PC-3 (cell line): ENCODE measurements around the gene NCOA7. TPM values are rescaled to one million over a fixed set of nuclear protein-coding genes. Genes with fewer than 3 reads are reported as not detected.

ENCODE experiments used
- ATAC-seq: fragments of 200-7000 bp; cut with Tn5 transposase; 2 replicates; pipeline ENCODE4 v1.9.1; 2020; ENCODE audit warnings: mild to moderate bottlenecking, moderate library complexity
- BruUV-seq: library from RNA; stranded (reverse); fragments of 400-500 nt; replicated peaks from 2 replicates; lab custom pipeline; 2021; lab: Mats Ljungman, UMichigan
- CTCF ChIA-PET: fragments of 300-600 bp; sonication (Branson Sonifier 250); formaldehyde crosslinking; loops from one replicate; lab custom pipeline; 2022; ENCODE audit warnings: antibody characterized with exemption; lab: Charles Lee
- POLR2A ChIA-PET: fragments of 300-600 bp; sonication (Branson Sonifier 250); formaldehyde crosslinking; loops from one replicate; lab custom pipeline; 2022; ENCODE audit warnings: antibody characterized with exemption; ENCODE audit not compliant: unreplicated experiment; lab: Charles Lee
- DNase-seq: peaks from one replicate; pipeline ENCODE4 v3.0.0-alpha.2; 2015
- H2AFZ ChIP-seq: fragments of 300-600 bp; sonication (generic); 2 replicates; pipeline ENCODE4 v1.6.0; 2016; ENCODE audit warnings: antibody characterized with exemption, low read length
- H3F3A ChIP-seq: fragments of 300-600 bp; sonication (generic); one replicate; pipeline ENCODE4 v1.6.0; 2017; ENCODE audit warnings: antibody characterized with exemption, low read length, control low read depth, mild to moderate bottlenecking; ENCODE audit not compliant: unreplicated experiment
- H3K27ac ChIP-seq: fragments of 300-600 bp; sonication (generic); 2 replicates; pipeline ENCODE4 v1.5.1; 2016; ENCODE audit warnings: mild to moderate bottlenecking, low read length
- H3K27me3 ChIP-seq: fragments of 300-600 bp; sonication (generic); 2 replicates; pipeline ENCODE4 v1.6.1; 2016; ENCODE audit warnings: low read length, mixed read lengths
- H3K36me3 ChIP-seq: fragments of 300-600 bp; sonication (generic); 2 replicates; pipeline ENCODE4 v1.6.1; 2016; ENCODE audit warnings: low read depth, mixed run types, low read length, mixed read lengths
- H3K4me1 ChIP-seq: fragments of 300-600 bp; sonication (generic); 2 replicates; pipeline ENCODE4 v1.5.1; 2016; ENCODE audit warnings: low read length; ENCODE audit not compliant: insufficient read depth
- H3K4me2 ChIP-seq: fragments of 300-600 bp; sonication (generic); 2 replicates; pipeline ENCODE4 v1.6.0; 2016; ENCODE audit warnings: low read length
- H3K4me3 ChIP-seq: fragments of 300-600 bp; sonication (generic); 2 replicates; pipeline ENCODE4 v1.5.1; 2016; ENCODE audit warnings: mild to moderate bottlenecking, low read length, mixed read lengths
- H3K79me2 ChIP-seq: fragments of 300-600 bp; sonication (generic); 2 replicates; pipeline ENCODE4 v1.6.1; 2017; ENCODE audit warnings: low read length, mixed read lengths
- H3K9ac ChIP-seq: fragments of 300-600 bp; sonication (generic); 2 replicates; pipeline ENCODE4 v1.6.0; 2016; ENCODE audit warnings: mild to moderate bottlenecking, low read length
- H3K9me2 ChIP-seq: fragments of 300-600 bp; sonication (generic); replicated peaks from 2 replicates; pipeline ENCODE4 v1.6.1; 2016; ENCODE audit warnings: mixed run types, low read length, mixed read lengths
- H3K9me3 ChIP-seq: fragments of 300-600 bp; sonication (generic); 2 replicates; pipeline ENCODE4 v1.6.1; 2016; ENCODE audit warnings: low read length, mixed read lengths
- H4K20me1 ChIP-seq: fragments of 300-600 bp; sonication (generic); 2 replicates; pipeline ENCODE4 v1.6.1; 2016; ENCODE audit warnings: low read length, mixed read lengths
- CTCF ChIP-seq: fragments of 300-600 bp; sonication (generic); conservative IDR thresholded peaks from 2 replicates; pipeline ENCODE4 v1.5.1; 2017; ENCODE audit warnings: antibody characterized with exemption, low read depth, mild to moderate bottlenecking, low read length
- EZH2 ChIP-seq: fragments of 300-600 bp; sonication (generic); IDR thresholded peaks from one replicate; pipeline ENCODE4 v1.6.1; 2017; ENCODE audit warnings: antibody characterized with exemption, mild to moderate bottlenecking, low read length; ENCODE audit not compliant: unreplicated experiment
- EZH2phosphoT487 ChIP-seq: fragments of 300-600 bp; sonication (generic); IDR thresholded peaks from 2 replicates; pipeline ENCODE4 v1.6.1; 2018; ENCODE audit warnings: mild to moderate bottlenecking, antibody characterized with exemption, low read length, borderline replicate concordance
- intact Hi-C: fragments of 100-400 bp; cut with micrococcal nuclease; formaldehyde crosslinking; loops from 2 replicates; pipeline ENCODE4 v1.9.0; 2023
- total RNA-seq: library from RNA; depleted of rRNA; stranded (reverse); fragments of >200 nt; gene quantifications from 2 replicates; pipeline ENCODE4 v1.2.3, GENCODE V29; 2014

The NCOA7 gene
- total RNA-seq, 1 experiment from 2014 or later: 13.4 TPM

- Histone ChIP-seq H3K9ac (no peak overlapping the region), H3K4me2 (no peak overlapping the region), H3K9me2 (no peaks in the 10 kb centered on the region), H3K4me3 (no peak overlapping the region), H3K4me1 (no peaks in the 10 kb centered on the region), H3K79me2 (no peaks in the 10 kb centered on the region), H3F3A (no peaks in the 10 kb centered on the region), H3K36me3 (no peaks in the 10 kb centered on the region; the same call in 1 of the 2 replicates), H3K9me3 (no peaks in the 10 kb centered on the region), H2AFZ (no peak overlapping the region), H4K20me1 (no peaks in the 10 kb centered on the region), H3K27ac (no peak overlapping the region), H3K27me3 (peaks cover 48% of the 10 kb centered on the region)
- POLR2A ChIA-PET: no interaction called here
- ATAC-seq: no peak
- BruUV-seq: no TSS peak
- CTCF ChIA-PET: no interaction called here
- DNase-seq: no peak
- intact Hi-C loops: no loop called here
- TF ChIP-seq EZH2phosphoT487 (no peak), CTCF (no peak), EZH2 (no peak)
These were observed 24.8 kb upstream of the NCOA7 start for GRCh38 chr6:125765944-125766343.

- Histone ChIP-seq H4K20me1 (no peaks in the 10 kb centered on the region), H3K9ac (no peak overlapping the region), H3K36me3 (no peaks in the 10 kb centered on the region; the same call in 1 of the 2 replicates), H3K27me3 (peaks cover 41% of the 10 kb centered on the region), H3K9me3 (no peaks in the 10 kb centered on the region), H3K79me2 (no peaks in the 10 kb centered on the region), H3K9me2 (no peaks in the 10 kb centered on the region), H3F3A (no peaks in the 10 kb centered on the region), H3K4me1 (no peaks in the 10 kb centered on the region), H3K4me3 (no peak overlapping the region), H3K27ac (no peak overlapping the region), H2AFZ (no peak overlapping the region), H3K4me2 (no peak overlapping the region)
- intact Hi-C loops: no loop called here
- CTCF ChIA-PET: no interaction called here
- no peak for ATAC-seq
- no TSS peak for BruUV-seq
- no peak for DNase-seq
- POLR2A ChIA-PET: no interaction called here
- no peak for TF ChIP-seq CTCF
- TF ChIP-seq EZH2: no peak
- no peak for TF ChIP-seq EZH2phosphoT487
These were observed 24.1 kb upstream of the NCOA7 start for GRCh38 chr6:125766641-125767040.

GRCh38 chr6:125769147-125769783 is 21.5 kb upstream of the NCOA7 start:
- no peaks in the 10 kb centered on the region; the same call in 1 of the 2 replicates for H3K36me3 ChIP-seq
- BruUV-seq: no TSS peak
- ChIA-PET POLR2A (no interaction called here), CTCF (no interaction called here)
- TF ChIP-seq EZH2phosphoT487 (no peak), CTCF (no peak), EZH2 (no peak)
- ATAC-seq (no peak), DNase-seq (no peak)
- intact Hi-C loops: loop anchor here (1.0 kb wide), 1 partner anchor 458 kb away; no protein-coding TSS in a partner anchor
- peaks cover 26% of the 10 kb centered on the region for H3K27me3 ChIP-seq
- H3K9me3 ChIP-seq: no peaks in the 10 kb centered on the region
- no peaks in the 10 kb centered on the region for H3F3A ChIP-seq
- no peak overlapping the region for H3K27ac ChIP-seq
- H3K4me1 ChIP-seq: no peaks in the 10 kb centered on the region
- no peaks in the 10 kb centered on the region for H3K79me2 ChIP-seq
- no peak overlapping the region for H3K4me2 ChIP-seq
- no peaks in the 10 kb centered on the region for H3K9me2 ChIP-seq
- no peak overlapping the region for H3K4me3 ChIP-seq
- H3K9ac ChIP-seq: no peak overlapping the region
- H2AFZ ChIP-seq: no peak overlapping the region
- no peaks in the 10 kb centered on the region for H4K20me1 ChIP-seq
